ENCODE results near the gene GPR78. TPM values are rescaled to one million over a fixed set of nuclear protein-coding genes. Genes with fewer than 3 reads are reported as not detected.

Gene GPR78
- total RNA-seq, 1 donor from 2014 or later: 0.15 TPM

DNA sequence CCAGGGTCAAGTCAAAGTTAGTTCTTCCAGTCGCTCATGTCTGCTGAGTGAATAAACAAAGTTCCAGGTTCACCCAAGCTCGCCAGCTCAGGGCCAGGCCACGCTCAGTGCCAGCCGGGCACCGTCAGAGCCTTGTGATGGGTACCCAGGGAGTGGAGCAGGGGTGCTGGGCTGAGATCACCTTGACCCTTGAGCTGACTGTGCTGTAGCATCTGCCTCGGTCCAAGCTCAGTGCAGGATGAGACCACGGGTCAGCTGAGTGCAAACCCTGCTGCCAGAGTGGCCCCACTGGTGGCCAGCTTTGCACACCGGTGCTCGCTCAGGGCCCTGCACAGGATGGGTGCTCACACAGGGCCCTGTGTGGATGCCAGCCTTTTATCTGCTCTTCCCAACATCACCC is 16.7 kb downstream of the GPR78 start:
- no peak overlapping the region for H3K27ac Mint-ChIP-seq (ENCODE audit: unreplicated experiment)
- H3K9me3 Mint-ChIP-seq (ENCODE audit: low read depth): no peaks in the 10 kb centered on the region
- H3K4me1 Mint-ChIP-seq (ENCODE audit: low read depth): peaks cover 20% of the 10 kb centered on the region
- no peaks in the 10 kb centered on the region for H3K36me3 Mint-ChIP-seq (ENCODE audit: low read depth)
- no peak for DNase-seq (ENCODE audit: low spot score)
- peaks cover 10% of the 10 kb centered on the region for H3K27me3 Mint-ChIP-seq (ENCODE audit: low read depth)
- no peak overlapping the region for H3K4me3 Mint-ChIP-seq (ENCODE audit: unreplicated experiment)
- TF ChIP-seq, protein P1, sequence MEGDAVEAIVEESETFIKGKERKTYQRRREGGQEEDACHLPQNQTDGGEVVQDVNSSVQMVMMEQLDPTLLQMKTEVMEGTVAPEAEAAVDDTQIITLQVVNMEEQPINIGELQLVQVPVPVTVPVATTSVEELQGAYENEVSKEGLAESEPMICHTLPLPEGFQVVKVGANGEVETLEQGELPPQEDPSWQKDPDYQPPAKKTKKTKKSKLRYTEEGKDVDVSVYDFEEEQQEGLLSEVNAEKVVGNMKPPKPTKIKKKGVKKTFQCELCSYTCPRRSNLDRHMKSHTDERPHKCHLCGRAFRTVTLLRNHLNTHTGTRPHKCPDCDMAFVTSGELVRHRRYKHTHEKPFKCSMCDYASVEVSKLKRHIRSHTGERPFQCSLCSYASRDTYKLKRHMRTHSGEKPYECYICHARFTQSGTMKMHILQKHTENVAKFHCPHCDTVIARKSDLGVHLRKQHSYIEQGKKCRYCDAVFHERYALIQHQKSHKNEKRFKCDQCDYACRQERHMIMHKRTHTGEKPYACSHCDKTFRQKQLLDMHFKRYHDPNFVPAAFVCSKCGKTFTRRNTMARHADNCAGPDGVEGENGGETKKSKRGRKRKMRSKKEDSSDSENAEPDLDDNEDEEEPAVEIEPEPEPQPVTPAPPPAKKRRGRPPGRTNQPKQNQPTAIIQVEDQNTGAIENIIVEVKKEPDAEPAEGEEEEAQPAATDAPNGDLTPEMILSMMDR (IDR thresholded peaks at IDR 0.05): no peak

DNA sequence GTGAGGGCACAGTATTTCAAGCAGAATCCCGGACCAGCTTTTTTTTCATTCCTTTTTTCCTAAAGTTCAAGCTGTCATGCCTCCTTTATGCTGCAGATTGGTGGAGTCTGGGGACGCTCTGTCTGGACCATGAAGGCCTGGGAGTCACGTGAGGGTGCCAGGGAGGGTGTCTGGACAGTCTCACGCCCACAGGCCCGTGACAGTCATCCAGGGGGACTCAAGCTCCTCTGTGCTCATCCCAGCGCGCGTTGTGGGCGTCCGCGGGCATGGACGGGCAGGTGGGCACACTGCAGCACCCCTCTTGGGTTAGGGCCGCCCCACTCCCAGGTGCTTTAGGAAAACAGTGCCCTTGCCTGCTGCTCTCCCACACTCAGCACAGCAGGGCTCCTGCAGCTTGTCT is 17.1 kb downstream of the GPR78 start:
- no peaks in the 10 kb centered on the region for H3K9me3 Mint-ChIP-seq (ENCODE audit: low read depth)
- H3K36me3 Mint-ChIP-seq (ENCODE audit: low read depth): no peaks in the 10 kb centered on the region
- H3K27me3 Mint-ChIP-seq (ENCODE audit: low read depth): peaks cover 12% of the 10 kb centered on the region
- no peak for DNase-seq (ENCODE audit: low spot score)
- TF ChIP-seq, protein P1 (IDR thresholded peaks at IDR 0.05): no peak
- H3K4me1 Mint-ChIP-seq (ENCODE audit: low read depth): peaks cover 20% of the 10 kb centered on the region
- H3K27ac Mint-ChIP-seq (ENCODE audit: unreplicated experiment): no peak overlapping the region
- H3K4me3 Mint-ChIP-seq (ENCODE audit: unreplicated experiment): no peak overlapping the region

DNA sequence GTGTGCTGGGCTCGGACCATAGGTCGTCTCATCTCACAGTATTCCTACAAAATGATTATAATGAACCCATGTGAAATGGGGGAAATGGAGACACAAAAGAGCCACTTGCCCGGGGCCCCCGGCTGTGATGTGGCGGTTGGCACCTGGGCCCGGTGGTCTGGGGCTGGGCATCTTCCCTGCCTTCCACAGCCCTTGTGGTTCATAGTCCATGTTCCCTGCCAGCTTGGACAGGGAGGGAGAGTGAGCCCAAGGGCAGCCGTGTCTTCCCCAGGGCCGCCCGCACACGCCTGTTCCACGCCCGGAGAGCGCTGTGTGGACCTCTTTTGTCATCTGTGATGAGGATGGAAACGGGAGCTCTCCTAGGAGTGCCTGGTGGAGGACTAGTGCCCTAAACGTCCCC is 17.6 kb downstream of the GPR78 start:
- H3K27me3 Mint-ChIP-seq (ENCODE audit: low read depth): peaks cover 14% of the 10 kb centered on the region
- H3K4me1 Mint-ChIP-seq (ENCODE audit: low read depth): peaks cover 20% of the 10 kb centered on the region
- no peaks in the 10 kb centered on the region for H3K9me3 Mint-ChIP-seq (ENCODE audit: low read depth)
- H3K27ac Mint-ChIP-seq (ENCODE audit: unreplicated experiment): no peak overlapping the region
- DNase-seq (ENCODE audit: low spot score): no peak
- H3K36me3 Mint-ChIP-seq (ENCODE audit: low read depth): no peaks in the 10 kb centered on the region
- H3K4me3 Mint-ChIP-seq (ENCODE audit: unreplicated experiment): no peak overlapping the region
- TF ChIP-seq, protein P1 (IDR thresholded peaks at IDR 0.05): no peak

- Mint-ChIP-seq H3K4me3 (ENCODE audit: unreplicated experiment) (no peak overlapping the region), H3K4me1 (ENCODE audit: low read depth) (peaks cover 17% of the 10 kb centered on the region), H3K9me3 (ENCODE audit: low read depth) (no peaks in the 10 kb centered on the region), H3K27ac (ENCODE audit: unreplicated experiment) (no peak overlapping the region), H3K36me3 (ENCODE audit: low read depth) (no peaks in the 10 kb centered on the region), H3K27me3 (ENCODE audit: low read depth) (peaks cover 12% of the 10 kb centered on the region)
- TF ChIP-seq, protein P1 (IDR thresholded peaks at IDR 0.05): no peak
- DNase-seq (ENCODE audit: low spot score): no peak
Measured at GRCh38 chr4:8598391-8599090, 18.3 kb downstream of the GPR78 start.

DNA sequence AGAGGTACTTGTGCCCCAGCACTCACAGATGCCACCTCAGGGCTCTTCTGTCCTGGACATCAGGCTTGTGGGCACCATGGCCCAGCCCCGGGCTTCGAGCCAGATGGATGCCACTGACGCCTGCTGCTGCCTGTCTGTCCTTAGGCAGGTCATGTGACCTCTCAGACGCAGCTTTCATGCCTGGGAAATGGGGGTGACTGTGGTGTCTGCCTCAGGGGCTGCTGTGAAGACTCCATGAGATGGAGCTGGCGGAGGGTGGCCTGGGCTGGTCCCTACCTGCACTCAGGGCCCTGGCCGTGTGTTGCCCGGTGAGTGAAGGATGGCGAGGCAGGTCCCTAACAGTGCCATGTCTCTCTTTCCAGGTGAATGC is 18.9 kb downstream of the GPR78 start:
- no peaks in the 10 kb centered on the region for H3K9me3 Mint-ChIP-seq (ENCODE audit: low read depth)
- peaks cover 14% of the 10 kb centered on the region for H3K4me1 Mint-ChIP-seq (ENCODE audit: low read depth)
- no peak overlapping the region for H3K4me3 Mint-ChIP-seq (ENCODE audit: unreplicated experiment)
- peaks cover 9% of the 10 kb centered on the region for H3K27me3 Mint-ChIP-seq (ENCODE audit: low read depth)
- H3K36me3 Mint-ChIP-seq (ENCODE audit: low read depth): no peaks in the 10 kb centered on the region
- no peak for DNase-seq (ENCODE audit: low spot score)
- H3K27ac Mint-ChIP-seq (ENCODE audit: unreplicated experiment): no peak overlapping the region
- TF ChIP-seq, protein P1 (IDR thresholded peaks at IDR 0.05): no peak

Measured in chondrocyte (in vitro differentiated cells).